RPMI7951 (cell line): Measurements from ENCODE around the gene POLR3GL. TPM values are rescaled to one million over a fixed set of nuclear protein-coding genes. Genes with fewer than 3 reads are reported as not detected.

Experiments used
- DNase-seq: peaks from one replicate; pipeline ENCODE4 v3.0.0-alpha.2; 2012; ENCODE audit warnings: low read depth
- total RNA-seq: library from RNA; depleted of rRNA; stranded (reverse); fragments of >200 nt; shearing (Covaris generic); gene quantifications from 2 replicates; pipeline ENCODE4 v1.2.3, GENCODE V29; 2014

Gene POLR3GL
- total RNA-seq, 1 experiment from 2014 or later: 17.1 TPM

DNA sequence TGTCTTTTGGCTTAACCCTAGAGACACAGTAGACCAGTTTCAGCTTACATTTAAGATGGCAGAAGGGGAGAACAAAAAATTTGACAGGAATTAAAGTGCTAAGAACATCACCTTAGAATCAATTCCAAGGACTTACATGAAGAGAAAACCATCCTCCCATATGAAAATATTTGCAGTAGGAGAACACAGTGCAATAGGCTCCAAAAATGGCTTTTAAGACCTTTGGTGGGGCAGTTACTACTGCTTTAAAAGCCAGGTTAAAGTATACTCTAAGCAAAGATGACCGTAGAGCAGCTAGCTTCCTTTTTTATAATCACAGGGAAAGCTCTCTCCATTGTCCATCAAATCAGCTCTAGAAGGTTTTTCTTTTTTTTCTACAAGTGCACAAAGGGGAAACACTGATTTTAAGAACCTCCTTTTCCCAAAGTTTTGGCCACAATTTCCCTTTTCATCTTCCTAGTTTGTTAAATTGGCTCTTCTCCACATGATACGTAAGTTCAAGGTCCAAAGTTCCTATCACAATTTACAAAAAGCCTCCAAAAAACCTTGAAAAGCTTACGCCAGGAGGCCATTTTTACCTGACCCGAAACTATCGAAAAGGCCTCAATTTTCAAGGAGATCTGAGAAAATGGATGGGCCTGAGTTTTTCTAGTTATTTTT, 28.6 kb downstream of the POLR3GL start:
- DNase-seq: no peak

DNA sequence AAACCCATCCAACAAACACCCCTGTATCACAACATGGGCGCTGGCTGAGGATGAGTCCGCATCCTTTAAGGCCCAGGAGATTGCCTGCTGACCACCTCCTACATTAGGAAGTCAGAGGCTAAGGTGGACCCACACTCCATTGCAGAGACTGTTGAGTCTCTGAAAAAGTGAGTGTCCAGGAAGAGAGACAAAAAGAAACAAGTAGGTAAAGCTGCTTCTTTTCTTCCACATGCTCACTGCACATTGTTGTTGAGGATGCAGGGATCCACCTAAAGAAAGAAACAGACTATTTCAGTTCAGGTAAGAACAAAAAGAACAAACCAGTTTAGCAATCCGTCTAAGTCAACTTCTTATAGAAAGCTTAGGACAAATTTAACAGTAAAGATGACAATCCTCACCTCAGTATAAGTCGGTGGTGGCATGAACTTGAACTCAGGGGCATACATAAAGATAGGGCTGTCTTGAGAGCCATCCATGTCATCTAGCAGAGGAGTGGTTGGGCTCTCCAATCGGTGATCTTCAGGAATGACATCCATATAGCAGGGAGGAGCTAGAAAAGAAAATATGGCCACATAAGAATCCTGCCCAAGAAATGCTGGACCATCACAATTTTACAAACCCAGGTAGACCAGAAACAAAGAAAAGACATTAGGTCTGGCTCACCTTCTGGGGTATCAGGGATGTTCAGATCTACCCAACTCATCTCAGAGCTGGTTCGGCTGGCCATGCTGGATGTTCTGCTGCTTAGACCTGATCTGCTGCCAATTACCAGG, 29.3 kb downstream of the POLR3GL start:
- no peak for DNase-seq

DNA sequence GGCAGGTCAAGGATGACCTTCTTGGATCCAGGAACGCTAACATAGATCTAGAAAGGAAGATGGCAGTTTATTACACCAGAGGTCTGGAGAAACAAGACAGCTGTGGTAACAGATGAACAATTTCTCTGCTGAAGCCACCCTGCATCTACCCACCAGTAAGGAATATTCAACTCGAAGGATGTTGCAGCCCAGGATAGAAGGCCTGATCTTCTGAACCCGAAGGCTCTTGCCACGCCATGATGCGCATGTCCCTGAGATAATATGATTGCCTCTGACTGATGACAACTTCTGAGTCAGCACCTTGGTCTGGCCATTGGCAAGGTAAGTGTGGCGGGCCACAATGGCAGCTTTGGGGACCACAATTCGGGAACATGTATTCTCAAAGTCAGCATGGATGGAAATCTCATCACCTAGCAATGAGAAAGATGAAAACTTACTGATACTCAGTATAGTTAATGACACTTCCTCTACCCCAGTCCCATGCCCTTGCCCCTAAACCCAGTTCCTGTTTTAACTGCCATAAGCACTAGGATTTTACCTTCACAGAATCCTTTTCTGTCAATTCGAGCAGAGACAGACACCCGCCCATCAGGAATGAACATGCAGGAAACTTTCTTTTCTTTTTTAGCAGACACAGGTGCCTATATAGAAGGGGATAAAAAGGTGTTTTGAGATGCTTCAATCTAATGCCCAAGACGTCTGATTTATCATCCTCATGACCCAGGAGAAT, 30.1 kb downstream of the POLR3GL start:
- DNase-seq: no peak

DNA sequence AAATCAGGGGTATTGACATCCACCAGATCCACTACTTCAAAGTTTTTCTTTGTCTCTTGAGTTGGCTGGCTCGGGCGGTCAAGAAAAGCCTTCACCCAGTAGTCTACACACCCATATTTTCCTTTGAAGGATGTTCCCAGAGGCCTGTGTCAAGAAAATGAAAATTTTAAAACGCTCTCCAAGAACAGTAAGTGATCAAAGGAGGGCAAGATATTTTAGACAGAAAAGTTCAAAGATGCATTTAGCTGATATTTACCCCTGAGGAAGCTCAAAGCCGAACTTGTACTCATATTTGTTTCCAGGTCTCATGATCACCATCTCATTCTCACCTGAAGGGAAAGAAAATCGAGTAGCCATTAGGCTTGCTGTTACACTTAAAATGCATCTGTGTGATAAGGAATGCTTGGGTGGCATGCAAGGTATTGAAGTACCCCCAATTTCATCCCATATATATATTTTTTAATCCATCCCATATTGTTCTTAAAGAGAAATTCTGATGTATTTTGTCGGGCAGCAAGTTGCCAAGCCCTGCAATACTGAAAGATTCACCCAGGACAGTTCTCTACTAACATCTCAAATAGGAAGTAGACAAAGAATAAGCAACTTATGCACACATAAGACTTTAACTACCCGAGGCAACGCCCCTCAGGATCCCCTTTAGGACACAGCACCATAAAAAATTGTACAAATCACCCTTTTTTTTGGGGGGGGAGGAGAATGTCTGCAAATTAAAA, 30.8 kb downstream of the POLR3GL start:
- DNase-seq: no peak

DNA sequence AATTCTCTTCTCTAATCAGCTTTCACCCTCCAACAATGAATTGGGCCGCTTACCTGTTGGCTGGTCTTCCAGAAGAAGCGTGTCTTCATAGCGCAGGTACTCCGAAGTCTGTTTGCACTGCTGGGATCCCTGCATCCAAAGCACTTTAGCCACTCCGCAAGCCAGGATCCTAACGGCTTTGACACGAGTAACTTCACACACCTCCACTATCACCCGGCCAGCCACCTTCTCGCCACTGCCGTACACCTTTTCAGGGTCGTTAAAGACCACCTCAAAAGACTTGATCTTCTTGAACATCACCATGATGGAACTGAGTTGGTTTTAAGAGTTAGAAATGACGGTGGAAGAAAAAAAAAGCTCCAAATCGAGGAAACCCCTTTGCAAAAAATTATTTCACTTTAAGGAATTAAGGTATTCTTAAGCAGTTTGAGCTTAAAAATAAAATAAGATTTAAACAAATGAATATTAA, 31.5 kb downstream of the POLR3GL start:
- no peak for DNase-seq

DNA sequence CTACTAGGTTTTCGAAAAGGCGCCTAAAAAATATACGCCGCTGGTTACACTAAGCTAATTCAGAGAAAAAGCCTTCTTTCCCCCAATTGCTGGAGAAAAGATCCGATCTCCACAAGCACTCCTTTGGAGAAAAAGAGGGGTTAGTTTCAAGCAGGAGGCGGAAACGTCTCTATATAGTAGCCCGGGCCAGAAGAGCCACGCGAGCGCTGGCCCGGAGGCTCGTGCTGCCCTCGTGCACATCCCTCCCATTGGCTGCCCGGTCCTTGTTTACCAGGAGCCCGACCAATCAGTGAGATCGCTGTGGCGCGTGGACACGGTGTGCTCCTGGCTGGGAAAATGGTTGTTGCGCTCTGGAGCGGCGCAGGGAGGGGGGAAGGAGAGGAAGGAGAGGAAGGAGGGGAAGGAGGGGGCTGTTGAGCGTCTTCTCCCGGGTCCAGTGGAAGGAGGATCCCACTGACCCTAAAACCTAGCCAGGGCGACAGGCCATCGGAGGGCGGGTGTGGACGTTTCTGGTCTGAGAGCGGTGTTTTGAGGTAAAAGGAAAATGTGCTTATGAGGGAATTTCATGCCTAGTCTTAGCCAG, 32.0 kb downstream of the POLR3GL start, which contains the start of gene TXNIP:
TXNIP (minus strand) TSS at position 147 of the 583 bp plus-strand sequence. CDS start 313 bp downstream, outside the sequence.
- DNase-seq: peak; percentile 95

DNA sequence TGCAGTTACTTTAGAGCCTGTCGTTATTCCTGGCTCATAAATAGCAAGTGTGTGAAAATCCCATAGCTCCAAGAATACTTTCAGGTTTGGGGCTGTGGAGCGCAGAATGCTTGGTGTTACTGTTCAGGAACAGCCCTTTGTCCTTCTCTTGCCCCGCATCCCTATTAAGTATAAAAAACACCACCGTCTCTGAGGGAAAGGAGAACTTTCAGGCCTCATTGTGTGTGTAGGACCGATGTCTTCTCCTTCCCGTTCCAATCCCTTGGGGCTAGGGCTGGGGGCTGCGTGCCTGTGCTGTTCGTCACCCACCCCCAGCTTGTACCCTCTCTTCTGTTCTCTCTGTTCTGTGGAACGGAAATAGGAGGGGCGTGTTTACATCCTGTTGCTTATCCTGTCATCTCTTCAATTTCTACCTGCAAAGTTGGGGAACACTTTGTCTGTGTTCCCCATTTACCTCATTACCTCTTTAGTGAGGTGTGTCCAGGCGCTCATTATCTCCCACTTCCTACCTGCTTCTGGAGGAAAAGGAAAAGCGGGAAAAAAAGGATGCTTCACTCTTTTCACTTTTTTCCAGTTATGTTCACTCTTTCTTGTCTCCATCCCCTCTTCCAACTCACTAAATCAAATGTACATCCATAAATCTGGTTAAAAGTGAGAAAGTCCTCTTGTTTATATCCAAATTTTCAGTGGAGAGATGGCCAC, 32.7 kb downstream of the POLR3GL start:
- no peak for DNase-seq

DNA sequence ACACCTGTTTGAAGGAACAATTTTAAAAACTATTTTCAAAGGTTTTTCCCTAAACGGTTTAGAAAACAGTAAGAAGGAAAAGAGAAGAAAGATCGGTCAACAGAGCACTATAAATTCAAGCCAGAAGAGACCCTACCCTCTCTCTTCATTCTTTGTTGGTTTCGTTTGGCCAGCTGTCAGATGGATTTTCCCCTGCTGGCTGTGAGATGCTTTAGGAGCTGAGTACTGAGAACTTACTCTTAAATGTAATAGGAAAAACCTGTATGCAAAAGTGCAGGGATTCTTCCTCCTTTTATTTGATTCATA, 33.2 kb downstream of the POLR3GL start:
- no peak for DNase-seq

DNA sequence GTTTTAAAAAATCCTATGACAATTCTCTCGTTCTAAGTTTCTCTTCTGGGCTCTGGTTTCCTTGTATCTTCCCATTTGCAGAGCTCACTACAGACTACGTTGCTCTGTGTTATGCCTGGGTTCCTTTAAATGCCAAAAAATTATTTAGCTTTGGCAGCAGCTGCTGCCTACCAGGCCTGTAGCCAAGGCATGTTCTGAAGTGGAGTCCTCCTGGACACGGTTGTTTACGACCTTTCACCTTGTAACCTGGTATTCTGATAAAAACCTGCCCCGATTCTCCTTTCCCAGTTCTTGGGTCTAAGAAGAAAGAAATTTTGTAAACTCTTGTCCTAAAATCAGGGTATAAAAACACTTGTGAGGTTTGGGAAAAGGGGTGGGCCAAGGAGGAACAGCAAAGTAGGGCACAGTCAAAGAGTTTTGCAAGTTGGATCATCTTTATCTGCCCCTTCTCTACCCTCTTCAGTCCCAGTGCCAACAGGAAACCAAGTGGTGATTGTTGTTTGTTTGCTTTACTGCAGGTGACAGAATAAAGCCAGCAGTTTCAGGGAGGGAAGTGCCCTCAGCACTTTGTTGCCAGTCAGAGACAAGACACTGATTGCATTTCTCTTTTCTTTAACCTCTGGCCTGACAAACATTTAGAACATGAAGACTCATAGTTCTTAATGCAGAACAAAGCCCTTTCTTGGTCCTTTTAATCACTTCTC, 35.0 kb downstream of the POLR3GL start:
- no peak for DNase-seq

DNA sequence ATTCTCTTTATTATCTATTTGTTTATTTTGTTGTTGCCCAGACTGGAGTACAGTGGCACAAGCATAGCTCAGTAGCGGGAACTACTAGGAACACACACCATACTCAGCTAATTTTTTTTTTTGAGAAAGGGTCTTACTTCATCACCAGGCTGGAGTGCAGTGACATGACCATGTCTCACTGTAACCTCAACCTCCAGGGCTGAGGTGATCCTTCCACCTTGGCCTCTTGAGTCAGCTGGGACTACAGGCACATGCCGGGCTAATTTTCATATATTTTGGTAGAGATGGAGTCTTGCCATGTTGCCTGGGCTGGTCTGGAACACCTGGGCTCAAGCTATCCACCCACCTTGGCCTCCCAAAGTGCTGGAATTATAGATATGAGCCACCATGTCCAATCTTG, 37.2 kb downstream of the POLR3GL start:
- DNase-seq: no peak

DNA sequence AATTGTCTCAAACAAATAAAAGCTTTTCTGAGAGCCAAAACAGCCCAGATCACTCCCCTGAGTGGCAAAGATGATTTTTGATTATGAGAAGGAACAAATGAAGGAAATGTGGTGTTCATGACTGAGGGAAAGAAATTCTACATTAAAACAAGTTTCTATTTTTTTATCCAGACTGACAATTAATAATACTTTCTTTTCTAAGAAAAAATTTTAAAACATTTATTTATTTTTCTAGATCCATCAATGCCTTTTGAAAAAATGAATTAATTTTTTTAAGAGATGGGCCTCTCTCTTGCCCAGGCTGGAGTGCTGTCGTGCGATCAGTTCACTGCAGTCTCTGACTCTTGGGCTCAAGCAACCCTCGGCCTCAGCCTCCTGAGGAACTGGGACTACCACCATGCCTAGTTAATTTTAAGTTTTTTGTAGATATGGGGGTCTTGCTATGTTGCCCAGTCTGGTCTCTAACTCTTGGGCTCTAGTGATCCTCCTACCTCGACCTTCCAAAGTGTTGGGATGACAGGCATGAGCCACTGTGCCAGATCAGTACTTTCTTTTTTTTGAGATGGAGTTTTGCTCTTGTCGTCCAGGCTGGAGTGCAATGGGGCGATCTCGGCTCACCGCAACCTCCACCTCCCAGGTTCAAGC, 43.1 kb downstream of the POLR3GL start:
- no peak for DNase-seq

DNA sequence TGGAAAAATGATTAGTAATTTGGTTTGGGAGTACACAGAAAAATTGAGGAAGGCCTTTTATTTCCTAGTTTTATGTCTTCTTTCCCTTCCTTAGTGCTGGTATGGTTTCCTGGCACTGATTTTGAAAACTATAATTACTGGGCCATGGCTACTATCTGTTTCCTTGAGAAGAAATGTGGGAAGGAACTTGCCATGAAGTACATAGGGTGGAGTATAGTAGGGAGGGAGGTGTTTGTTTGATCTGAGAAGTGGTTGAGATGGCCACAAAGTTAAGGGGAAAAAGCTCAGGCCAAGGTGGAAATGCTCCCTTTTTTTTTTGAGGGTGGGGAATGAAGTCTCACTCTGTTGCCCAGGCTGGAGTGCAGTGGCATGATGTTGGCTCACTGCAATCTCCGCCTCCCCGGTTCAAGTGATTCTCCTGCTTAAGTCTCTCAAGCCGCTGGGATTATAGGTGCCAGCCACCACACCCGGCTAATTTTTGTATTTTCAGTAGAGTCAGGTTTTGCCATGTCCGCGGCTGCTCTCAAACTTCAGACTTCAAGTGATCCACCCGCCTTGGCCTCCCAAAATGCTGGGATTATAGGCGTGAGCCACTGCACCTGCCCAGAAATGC, 45.7 kb downstream of the POLR3GL start:
- no peak for DNase-seq

DNA sequence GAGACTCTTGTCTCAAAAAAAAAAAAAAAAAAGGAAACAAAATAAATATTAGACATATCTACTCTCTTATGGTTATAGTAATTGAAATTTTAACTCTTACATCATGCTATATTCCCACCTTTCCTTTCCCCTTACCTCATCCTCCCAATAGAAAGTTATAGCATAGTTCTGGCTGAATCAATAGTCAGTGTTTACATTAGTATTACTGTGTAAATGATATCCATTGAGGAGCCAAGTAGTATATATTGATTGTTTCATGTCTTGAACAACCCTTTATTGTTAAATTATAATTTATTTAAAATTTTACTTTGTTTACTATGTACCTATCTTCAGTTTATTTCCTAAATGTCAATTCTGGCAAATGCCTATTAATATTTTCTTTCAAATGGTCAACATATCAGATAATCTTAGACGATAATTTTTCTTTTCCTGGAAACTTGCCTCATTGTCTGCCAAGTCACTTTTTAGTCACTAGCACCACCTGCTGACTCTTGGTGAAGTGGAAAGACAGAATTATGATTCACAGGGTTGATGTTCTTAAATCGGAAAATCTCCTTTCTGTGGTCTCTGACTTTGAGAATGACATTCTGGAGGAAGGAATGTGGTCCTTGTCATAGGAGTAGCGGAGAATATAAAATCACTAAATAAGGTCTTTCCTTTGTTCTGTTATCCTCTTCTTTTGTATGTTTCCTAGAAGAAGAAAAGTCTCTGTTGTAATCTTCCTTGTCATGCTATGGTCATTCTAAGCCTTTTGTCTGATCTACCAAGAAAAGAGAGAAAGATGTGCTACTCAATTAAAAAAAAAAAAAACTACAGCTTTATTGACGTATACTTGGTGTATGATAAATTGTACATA, 48.4 kb downstream of the POLR3GL start:
- peak; percentile 82 for DNase-seq

DNA sequence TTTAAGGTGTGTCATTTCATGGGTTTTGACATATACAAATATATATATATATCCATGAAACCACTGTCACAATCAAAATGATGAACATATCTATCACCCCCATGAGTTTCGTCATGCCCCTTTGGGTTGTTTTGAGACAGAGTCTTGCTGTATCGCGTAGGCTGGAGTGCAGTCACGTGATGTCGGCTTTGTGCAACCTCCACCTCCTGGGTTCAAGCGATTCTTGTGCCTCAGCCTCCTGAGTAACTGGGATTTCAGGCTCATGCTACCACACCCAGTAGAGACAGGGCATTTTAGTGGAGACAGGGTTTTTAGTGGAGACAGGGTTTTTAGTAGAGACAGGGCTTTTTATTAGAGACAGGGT, 49.1 kb downstream of the POLR3GL start:
- DNase-seq: no peak

DNA sequence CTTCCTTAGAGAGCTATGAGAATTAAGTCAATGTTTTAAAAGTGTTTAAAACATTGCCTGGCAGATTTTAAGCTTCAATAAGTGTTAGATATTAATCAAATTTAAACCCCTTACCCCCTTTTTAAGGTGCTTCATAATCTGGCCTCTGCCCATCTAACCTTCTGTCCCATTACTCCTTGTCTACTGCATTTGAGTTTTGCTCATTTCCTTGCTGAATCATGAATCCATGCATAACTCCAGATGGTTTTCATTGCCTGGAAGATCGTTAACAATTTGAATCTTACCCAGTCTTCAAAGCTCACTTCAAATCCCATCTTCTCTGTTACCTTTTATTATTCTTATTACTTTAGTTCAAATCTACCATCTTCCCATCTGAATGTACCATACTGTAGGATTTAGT, 52.4 kb downstream of the POLR3GL start:
- DNase-seq: peak; percentile 33

DNA sequence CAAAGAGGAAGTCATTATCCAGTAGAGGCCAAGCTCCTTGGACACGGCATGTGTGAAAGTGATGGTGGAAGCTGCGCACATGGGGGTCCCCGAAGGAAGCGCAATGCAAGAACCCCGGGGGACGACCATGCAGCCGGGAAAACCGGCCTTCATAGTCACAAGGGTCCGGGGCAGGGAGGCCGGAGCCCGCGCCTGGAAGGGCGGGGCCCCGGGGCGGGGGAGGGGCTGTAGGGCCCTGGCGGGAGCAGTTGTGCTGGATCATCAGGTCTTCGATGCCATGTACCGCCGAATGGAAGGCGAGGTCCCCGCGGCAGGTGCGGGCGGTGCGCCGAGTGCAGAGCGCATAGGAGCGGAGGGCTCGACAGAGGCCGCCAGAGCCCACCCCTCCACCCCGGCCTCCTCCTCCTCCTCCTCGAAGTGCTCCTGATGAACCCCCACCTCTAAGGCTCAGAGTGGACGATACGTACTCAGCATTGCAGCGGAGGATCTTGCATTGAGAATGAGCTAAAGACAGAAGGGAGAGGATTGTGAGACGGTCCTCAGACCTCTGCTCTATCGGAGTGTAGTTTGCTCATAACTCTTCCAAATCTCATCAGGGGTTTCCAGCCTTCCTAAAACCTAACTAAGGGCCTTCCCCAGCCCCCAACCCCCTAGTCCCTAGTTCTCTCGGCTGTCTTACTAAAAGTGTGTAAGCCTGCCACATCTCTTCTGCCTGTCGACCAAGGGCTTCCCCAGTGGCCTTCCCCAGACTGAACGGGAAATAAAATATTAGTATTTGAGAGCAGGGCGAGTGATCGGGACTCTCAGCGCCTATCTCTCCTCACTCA, 55.0 kb downstream of the POLR3GL start:
- no peak for DNase-seq
